ENCODE data around the gene TRIM63.
"Not testable (repeated sequence)": the region's sequence is repeated elsewhere in the genome, so short reads cannot be mapped to it uniquely, and the experiment has no call there.

The TRIM63 gene

GRCh38 chr1:26067432-26067911 lies at the start of gene TRIM63:
TRIM63 (minus strand) TSS chr1:26067630; CDS start chr1:26067494, 136 bp downstream.
- no peak for DNase-seq

- DNase-seq: no peak
These were observed 46.9 kb upstream of the TRIM63 start for GRCh38 chr1:26114165-26114927.

- peak; percentile 51 for DNase-seq
These were observed 45.0 kb upstream of the TRIM63 start for GRCh38 chr1:26112407-26112775.

- peak; percentile 94 for DNase-seq
These were observed 44.3 kb upstream of the TRIM63 start, which contains the start of gene PDIK1L for GRCh38 chr1:26111530-26112406. PDIK1L (plus strand) TSS chr1:26111824; CDS start chr1:26114309, 2,485 bp downstream.

GRCh38 chr1:26110731-26111529 lies 43.5 kb upstream of the TRIM63 start:
- peak; percentile 85 for DNase-seq

- no peak for DNase-seq
These were observed 42.1 kb upstream of the TRIM63 start for GRCh38 chr1:26109229-26110164.

GRCh38 chr1:26105226-26105548 lies 37.8 kb upstream of the TRIM63 start:
- DNase-seq: not testable (repeated sequence)

GRCh38 chr1:26102526-26102925 lies 35.1 kb upstream of the TRIM63 start:
- no peak for DNase-seq

GRCh38 chr1:26102119-26102518 lies 34.7 kb upstream of the TRIM63 start:
- no peak for DNase-seq

GRCh38 chr1:26100204-26100603 lies 32.8 kb upstream of the TRIM63 start:
- DNase-seq: not testable (repeated sequence)

GRCh38 chr1:26099780-26100179 lies 32.4 kb upstream of the TRIM63 start:
- no peak for DNase-seq

- no peak for DNase-seq
These were observed 31.2 kb upstream of the TRIM63 start for GRCh38 chr1:26098602-26099001.

- DNase-seq: no peak
These were observed 30.3 kb upstream of the TRIM63 start for GRCh38 chr1:26097696-26098095.

GRCh38 chr1:26096471-26096870 lies 29.0 kb upstream of the TRIM63 start:
- no peak for DNase-seq

GRCh38 chr1:26094677-26095383 lies 27.4 kb upstream of the TRIM63 start:
- DNase-seq: no peak

GRCh38 chr1:26094076-26094669 lies 26.7 kb upstream of the TRIM63 start:
- no peak for DNase-seq

GRCh38 chr1:26093569-26093968 lies 26.1 kb upstream of the TRIM63 start:
- not testable (repeated sequence) for DNase-seq

- no peak for DNase-seq
These were observed 25.0 kb upstream of the TRIM63 start for GRCh38 chr1:26092422-26092821.

GRCh38 chr1:26090893-26091292 lies 23.5 kb upstream of the TRIM63 start:
- DNase-seq: no peak

GRCh38 chr1:26089125-26089524 lies 21.7 kb upstream of the TRIM63 start:
- DNase-seq: no peak

- DNase-seq: no peak
These were observed 17.4 kb upstream of the TRIM63 start for GRCh38 chr1:26084844-26085243.
